ENCODE results near the gene TTBK2.

Gene TTBK2

GRCh38 chr15:42720071-42720470 lies 200.5 kb downstream of the TTBK2 start:
- Histone ChIP-seq H3K4me2 (ENCODE audit: low read depth, low read length) (no peak overlapping the region), H3K9ac (ENCODE audit: low read length) (no peak overlapping the region), H3K27me3 (replicated peaks; ENCODE audit: insufficient read depth, low read length) (no peaks in the 10 kb centered on the region), H3K36me3 (replicated peaks; ENCODE audit: insufficient read depth, low read length) (no peaks in the 10 kb centered on the region), H3K9me3 (replicated peaks; ENCODE audit: insufficient read depth, low read length) (no peaks in the 10 kb centered on the region), H3K27ac (ENCODE audit: low read length) (no peak overlapping the region), H3F3A (ENCODE audit: insufficient read depth, low read length) (no peaks in the 10 kb centered on the region), H4K20me1 (ENCODE audit: insufficient read depth, low read length) (no peaks in the 10 kb centered on the region), H3K4me1 (ENCODE audit: low read length) (no peaks in the 10 kb centered on the region), H2AFZ (ENCODE audit: low read length) (no peak overlapping the region), H3K79me2 (ENCODE audit: low read length) (no peaks in the 10 kb centered on the region), H3K4me3 (ENCODE audit: low read length) (no peak overlapping the region), H3K9me2 (replicated peaks; ENCODE audit: insufficient read depth, low read length) (no peaks in the 10 kb centered on the region)
- no peak for DNase-seq
- TF ChIP-seq EZH2 (optimal IDR thresholded peaks at IDR 0.05; ENCODE audit: low read depth, low read length) (no peak), EZH2phosphoT487 (IDR thresholded peaks at IDR 0.05; ENCODE audit: low read length) (no peak)
- TF ChIP-seq, protein P1, sequence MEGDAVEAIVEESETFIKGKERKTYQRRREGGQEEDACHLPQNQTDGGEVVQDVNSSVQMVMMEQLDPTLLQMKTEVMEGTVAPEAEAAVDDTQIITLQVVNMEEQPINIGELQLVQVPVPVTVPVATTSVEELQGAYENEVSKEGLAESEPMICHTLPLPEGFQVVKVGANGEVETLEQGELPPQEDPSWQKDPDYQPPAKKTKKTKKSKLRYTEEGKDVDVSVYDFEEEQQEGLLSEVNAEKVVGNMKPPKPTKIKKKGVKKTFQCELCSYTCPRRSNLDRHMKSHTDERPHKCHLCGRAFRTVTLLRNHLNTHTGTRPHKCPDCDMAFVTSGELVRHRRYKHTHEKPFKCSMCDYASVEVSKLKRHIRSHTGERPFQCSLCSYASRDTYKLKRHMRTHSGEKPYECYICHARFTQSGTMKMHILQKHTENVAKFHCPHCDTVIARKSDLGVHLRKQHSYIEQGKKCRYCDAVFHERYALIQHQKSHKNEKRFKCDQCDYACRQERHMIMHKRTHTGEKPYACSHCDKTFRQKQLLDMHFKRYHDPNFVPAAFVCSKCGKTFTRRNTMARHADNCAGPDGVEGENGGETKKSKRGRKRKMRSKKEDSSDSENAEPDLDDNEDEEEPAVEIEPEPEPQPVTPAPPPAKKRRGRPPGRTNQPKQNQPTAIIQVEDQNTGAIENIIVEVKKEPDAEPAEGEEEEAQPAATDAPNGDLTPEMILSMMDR (IDR thresholded peaks at IDR 0.05; ENCODE audit: low read length), result no peak

DNA sequence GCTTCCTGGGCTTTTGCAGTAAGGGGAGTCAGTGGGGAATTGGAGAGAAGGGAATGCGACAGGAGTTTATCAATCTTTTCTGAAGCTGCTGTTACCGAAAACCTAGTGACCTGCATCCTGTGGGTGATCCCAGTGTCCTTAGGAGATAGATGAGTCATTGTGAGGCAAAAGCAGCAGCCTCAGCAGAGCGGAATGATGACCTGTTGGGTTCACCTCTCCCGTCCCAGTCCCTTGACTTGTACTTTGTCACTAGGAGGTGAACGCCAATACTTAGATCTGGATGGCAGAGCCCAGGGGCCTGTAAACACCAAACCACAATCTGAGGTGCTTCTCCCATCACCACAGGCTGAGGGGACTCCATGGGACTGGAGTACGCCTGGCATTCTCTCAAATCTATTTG lies 201.5 kb downstream of the TTBK2 start:
- TF ChIP-seq EZH2 (optimal IDR thresholded peaks at IDR 0.05; ENCODE audit: low read depth, low read length), result no peak
- TF ChIP-seq, protein P1 (IDR thresholded peaks at IDR 0.05; ENCODE audit: low read length), result no peak
- TF ChIP-seq EZH2phosphoT487 (IDR thresholded peaks at IDR 0.05; ENCODE audit: low read length), result no peak
- Histone ChIP-seq H3K27ac (ENCODE audit: low read length) (no peak overlapping the region), H4K20me1 (ENCODE audit: insufficient read depth, low read length) (no peaks in the 10 kb centered on the region)

GRCh38 chr15:42716626-42717025 lies 204.0 kb downstream of the TTBK2 start:
- H3F3A ChIP-seq (ENCODE audit: insufficient read depth, low read length), result no peaks in the 10 kb centered on the region
- no peak for TF ChIP-seq EZH2 (optimal IDR thresholded peaks at IDR 0.05; ENCODE audit: low read depth, low read length)
- TF ChIP-seq, protein P1 (IDR thresholded peaks at IDR 0.05; ENCODE audit: low read length), result no peak
- TF ChIP-seq EZH2phosphoT487 (IDR thresholded peaks at IDR 0.05; ENCODE audit: low read length), result no peak

More for the DNA sequence above, 201.5 kb downstream of the TTBK2 start:
- no peaks in the 10 kb centered on the region for H3K79me2 ChIP-seq (ENCODE audit: low read length)
- H2AFZ ChIP-seq (ENCODE audit: low read length), result no peak overlapping the region
- no peaks in the 10 kb centered on the region for H3K9me2 ChIP-seq (replicated peaks; ENCODE audit: insufficient read depth, low read length)
- H3K4me3 ChIP-seq (ENCODE audit: low read length), result no peak overlapping the region
- no peaks in the 10 kb centered on the region for H3K4me1 ChIP-seq (ENCODE audit: low read length)
- H3K4me2 ChIP-seq (ENCODE audit: low read depth, low read length), result no peak overlapping the region
- no peak for DNase-seq
- H3F3A ChIP-seq (ENCODE audit: insufficient read depth, low read length), result no peaks in the 10 kb centered on the region
- no peaks in the 10 kb centered on the region for H3K9me3 ChIP-seq (replicated peaks; ENCODE audit: insufficient read depth, low read length)
- H3K9ac ChIP-seq (ENCODE audit: low read length), result no peak overlapping the region
- no peaks in the 10 kb centered on the region for H3K27me3 ChIP-seq (replicated peaks; ENCODE audit: insufficient read depth, low read length)
- no peaks in the 10 kb centered on the region for H3K36me3 ChIP-seq (replicated peaks; ENCODE audit: insufficient read depth, low read length)

More at GRCh38 chr15:42716626-42717025, 204.0 kb downstream of the TTBK2 start:
- no peak for DNase-seq
- no peaks in the 10 kb centered on the region for H3K36me3 ChIP-seq (replicated peaks; ENCODE audit: insufficient read depth, low read length)
- H4K20me1 ChIP-seq (ENCODE audit: insufficient read depth, low read length), result no peaks in the 10 kb centered on the region
- H3K9me3 ChIP-seq (replicated peaks; ENCODE audit: insufficient read depth, low read length), result no peaks in the 10 kb centered on the region
- no peak overlapping the region for H3K4me3 ChIP-seq (ENCODE audit: low read length)
- no peaks in the 10 kb centered on the region for H3K27me3 ChIP-seq (replicated peaks; ENCODE audit: insufficient read depth, low read length)
- H3K4me2 ChIP-seq (ENCODE audit: low read depth, low read length), result no peak overlapping the region
- no peaks in the 10 kb centered on the region for H3K79me2 ChIP-seq (ENCODE audit: low read length)
- H3K27ac ChIP-seq (ENCODE audit: low read length), result no peak overlapping the region
- no peaks in the 10 kb centered on the region for H3K9me2 ChIP-seq (replicated peaks; ENCODE audit: insufficient read depth, low read length)
- H3K9ac ChIP-seq (ENCODE audit: low read length), result no peak overlapping the region
- H2AFZ ChIP-seq (ENCODE audit: low read length), result no peak overlapping the region
- H3K4me1 ChIP-seq (ENCODE audit: low read length), result no peaks in the 10 kb centered on the region

All from MM.1S (cell line).